ENCODE results near the gene LRP5. TPM values are rescaled to one million over a fixed set of nuclear protein-coding genes. Genes with fewer than 3 reads are reported as not detected.

The LRP5 gene
- total and polyA plus RNA-seq, 7 donors, result 18.0 to 63.1 (median 28.9) TPM

- 59 to 72% methylated on average over 8 of the region's 8 CpGs for WGBS, 2 donors
- intact Hi-C loops (cut with DNase I), result loop anchor here (2.0 to 5.0 kb wide), 3 partner anchors 42 to 114 kb away; partner anchors contain the start of gene LRP5
- Histone ChIP-seq H3K36me3 (peaks cover 8 to 27% (median 21%) of the 10 kb centered on the region in 4 donors), H3K9me3 (no peaks in the 10 kb centered on the region), H3K4me3 (peak overlapping the region; percentile 63 to 83 (median 72)), H3K4me1 (peaks cover 0 to 37% (median 32%) of the 10 kb centered on the region in 4 donors), H3K27ac (peak overlapping the region; percentile 93 to 97 (median 94)), H3K27me3 (no peaks in the 10 kb centered on the region)
- no peak for DNase-seq
- no peak for TF ChIP-seq CTCF (IDR thresholded peaks at IDR 0.05)
- no peak for TF ChIP-seq EP300 (IDR thresholded peaks at IDR 0.05)
- no peak for TF ChIP-seq POLR2AphosphoS5 (IDR thresholded peaks at IDR 0.05)
- no peak for TF ChIP-seq POLR2A (IDR thresholded peaks at IDR 0.05)
These were observed 42.0 kb upstream of the LRP5 start for GRCh38 chr11:68270196-68271022.

GRCh38 chr11:68271023-68271780, 41.2 kb upstream of the LRP5 start:
- intact Hi-C loops (cut with DNase I), result loop anchor here (2.0 to 5.0 kb wide), 3 partner anchors 41 to 114 kb away; partner anchors contain the start of gene LRP5
- peaks cover 8 to 19% (median 18%) of the 10 kb centered on the region in 4 donors for H3K36me3 ChIP-seq
- peak overlapping the region; percentile 63 to 83 (median 72) for H3K4me3 ChIP-seq
- TF ChIP-seq POLR2AphosphoS5 (IDR thresholded peaks at IDR 0.05) (no peak), CTCF (IDR thresholded peaks at IDR 0.05) (peak; percentile 29 to 52 (median 39))
- H3K27ac ChIP-seq, result peak overlapping the region; percentile 93 to 97 (median 94)
- H3K27me3 ChIP-seq, result no peaks in the 10 kb centered on the region
- DNase-seq, result peak; percentile 79
- no peaks in the 10 kb centered on the region for H3K9me3 ChIP-seq
- WGBS, 2 donors, result 3 to 6% methylated on average over 23 of the region's 23 CpGs
- peaks cover 0 to 37% (median 32%) of the 10 kb centered on the region in 4 donors for H3K4me1 ChIP-seq

- intact Hi-C loops (cut with DNase I), result loop anchor here (2.0 to 5.0 kb wide), 3 partner anchors 40 to 113 kb away; partner anchors contain the start of gene LRP5
- peaks cover 0 to 37% (median 32%) of the 10 kb centered on the region in 4 donors for H3K4me1 ChIP-seq
- TF ChIP-seq POLR2AphosphoS5 (IDR thresholded peaks at IDR 0.05), result peak; percentile 35 to 91 (median 87)
- TF ChIP-seq CTCF (IDR thresholded peaks at IDR 0.05), result peak in 2 of 4 experiments; percentile 13
- TF ChIP-seq POLR2A (IDR thresholded peaks at IDR 0.05), result peak; percentile 47 to 59
- TF ChIP-seq EP300 (IDR thresholded peaks at IDR 0.05), result no peak
- peak within 1 kb of the TSS; percentile 93 to 97 (median 94) for H3K27ac ChIP-seq
- H3K27me3 ChIP-seq, result no peaks in the 10 kb centered on the region
- H3K4me3 ChIP-seq, result peak within 1 kb of the TSS; percentile 63 to 83 (median 72)
- 0 to 1% methylated on average over 71 of the region's 71 CpGs for WGBS, 2 donors
- peaks cover 4 to 11% (median 11%) of the 10 kb centered on the region in 4 donors for H3K36me3 ChIP-seq
- peak; percentile 98 for DNase-seq
- no peaks in the 10 kb centered on the region for H3K9me3 ChIP-seq
These were observed 40.4 kb upstream of the LRP5 start, which contains the start of gene C11orf24 for GRCh38 chr11:68271781-68272608. TSS of gene C11orf24 (minus strand) at chr11:68271973. CDS start at chr11:68263767, 8,206 bp downstream.
